MV-4-11 (cell line): ENCODE results near the gene LHFPL5.

Experiments used
- DNase-seq: peaks from one replicate; lab custom pipeline; 2025; lab: John Stamatoyannopoulos, UW

Gene LHFPL5

DNA sequence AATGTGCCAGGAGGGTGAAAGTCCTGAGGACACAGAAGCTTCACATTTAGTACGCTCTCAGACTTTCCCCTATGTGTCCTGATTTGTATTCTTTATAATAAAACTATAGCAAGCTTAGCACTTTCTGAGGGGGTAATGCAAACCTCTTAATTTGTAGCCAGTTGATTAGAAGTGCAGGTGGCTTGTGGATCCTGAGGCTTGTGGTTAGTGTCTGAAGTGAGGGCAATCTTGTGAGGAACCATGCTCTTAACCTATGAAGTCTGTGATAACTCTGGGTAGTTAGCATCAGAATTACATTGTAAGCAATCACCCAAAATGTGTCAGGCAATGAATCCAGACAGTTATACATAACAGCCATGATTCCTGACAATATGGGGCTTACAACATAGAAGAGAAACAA is 51.1 kb downstream of the LHFPL5 start:
- no peak for DNase-seq

DNA sequence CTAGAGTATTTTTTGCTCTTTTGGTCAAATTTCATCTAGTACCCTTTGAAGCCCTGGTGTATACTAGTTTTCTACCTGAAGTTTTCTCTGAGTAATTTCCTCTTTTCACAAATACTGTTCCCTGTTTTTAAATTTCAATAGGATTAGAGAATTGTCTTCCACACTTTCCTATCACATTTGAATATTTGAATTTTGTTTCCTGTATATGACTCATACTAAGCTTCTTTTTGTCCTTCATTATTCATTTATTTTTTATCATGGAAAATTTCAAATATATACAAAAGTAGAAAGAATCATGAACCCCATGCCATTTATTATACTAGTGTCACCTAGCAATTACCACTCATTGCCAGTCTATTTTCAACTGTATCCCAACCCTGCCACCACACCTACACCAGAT is 52.7 kb downstream of the LHFPL5 start:
- DNase-seq: no peak

GRCh38 chr6:35859367-35859766 is 54.2 kb downstream of the LHFPL5 start:
- no peak for DNase-seq
